Erythroblast (primary cell): Measurements from ENCODE around the gene NBEA.
"Not testable (repeated sequence)": the region's sequence is repeated elsewhere in the genome, so short reads cannot be mapped to it uniquely, and the experiment has no call there.

Experiments
- DNase-seq, 2 experiments: peaks; one replicate each; lab custom pipeline; 2025; lab: John Stamatoyannopoulos, UW
- GATA1 ChIP-seq: IDR thresholded peaks from 2 replicates; pipeline ENCODE4 v1.6.1; 2011; ENCODE audit warnings: low read depth, mild to moderate bottlenecking, control low read depth, low read length, moderate library complexity
- POLR2A ChIP-seq: IDR thresholded peaks from 2 replicates; pipeline ENCODE4 v1.6.1; 2011; ENCODE audit warnings: mild to moderate bottlenecking, low read length

NBEA gene

GRCh38 chr13:35086667-35087066 is 144.6 kb downstream of the NBEA start:
- DNase-seq, result no peak
- TF ChIP-seq GATA1 (no peak), POLR2A (no peak)

DNA sequence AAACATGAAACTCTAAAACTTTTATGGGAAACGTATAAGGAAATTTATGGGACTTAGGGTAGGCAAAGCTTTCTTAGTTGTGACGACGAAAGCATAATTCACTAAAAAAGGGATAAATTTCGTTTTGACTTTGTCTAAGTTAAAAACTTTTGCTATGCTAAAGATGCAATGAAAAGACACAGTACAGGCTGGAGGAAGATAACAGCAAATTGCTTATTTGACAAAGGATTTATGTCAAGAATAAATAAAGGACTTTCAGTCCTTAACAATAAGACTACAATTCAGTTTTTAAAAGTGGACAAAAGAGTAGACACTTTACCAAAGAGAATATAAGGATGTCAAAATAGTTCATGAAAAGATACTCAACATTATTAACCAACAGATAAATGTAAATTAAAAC is 150.2 kb downstream of the NBEA start:
- DNase-seq, result no peak
- no peak for TF ChIP-seq GATA1
- TF ChIP-seq POLR2A, result no peak

DNA sequence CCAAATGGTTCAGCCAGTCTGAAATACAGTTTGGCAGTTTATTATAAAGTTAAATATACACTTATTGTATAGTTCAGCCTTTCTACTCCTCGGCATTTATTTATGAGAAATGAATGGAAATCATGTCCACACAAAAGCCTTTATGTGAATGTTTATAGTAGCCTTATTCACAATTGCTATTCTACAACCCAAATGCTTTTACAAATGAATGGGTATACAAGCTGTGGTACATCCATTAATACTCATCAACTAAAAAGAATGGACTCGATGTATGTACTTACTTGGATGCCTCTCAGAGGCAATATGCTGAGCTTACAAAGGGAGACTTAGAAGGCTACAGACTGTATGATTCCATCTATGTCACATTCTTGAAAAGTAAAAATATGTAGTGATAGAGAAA is 150.7 kb downstream of the NBEA start:
- TF ChIP-seq POLR2A, result no peak
- TF ChIP-seq GATA1, result no peak
- DNase-seq, result no peak

DNA sequence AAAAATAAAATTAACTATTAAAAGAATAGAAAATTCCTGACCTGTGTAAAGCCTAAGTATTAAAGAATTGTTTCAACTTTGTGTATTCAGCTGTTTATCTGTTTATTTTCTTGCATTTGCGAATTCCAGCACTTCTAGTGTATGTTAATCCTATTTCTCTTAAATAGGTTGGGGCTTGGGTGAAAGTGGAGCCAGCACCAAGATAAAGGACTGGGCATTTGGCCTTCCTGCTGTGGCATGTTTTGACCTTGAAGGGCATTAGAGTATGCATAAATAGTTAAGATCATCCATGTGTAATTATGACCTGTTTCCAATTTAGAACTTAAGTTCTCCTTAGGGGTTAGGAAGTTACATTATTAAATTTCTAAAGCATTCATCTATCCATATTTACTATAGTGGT is 151.3 kb downstream of the NBEA start:
- no peak for DNase-seq
- no peak for TF ChIP-seq POLR2A
- no peak for TF ChIP-seq GATA1

- DNase-seq, result not testable (repeated sequence)
These were observed 164.7 kb downstream of the NBEA start for GRCh38 chr13:35106771-35107170.

- no peak for TF ChIP-seq POLR2A
- TF ChIP-seq GATA1, result no peak
- DNase-seq, result no peak
These were observed 165.5 kb downstream of the NBEA start for GRCh38 chr13:35107535-35107934.

DNA sequence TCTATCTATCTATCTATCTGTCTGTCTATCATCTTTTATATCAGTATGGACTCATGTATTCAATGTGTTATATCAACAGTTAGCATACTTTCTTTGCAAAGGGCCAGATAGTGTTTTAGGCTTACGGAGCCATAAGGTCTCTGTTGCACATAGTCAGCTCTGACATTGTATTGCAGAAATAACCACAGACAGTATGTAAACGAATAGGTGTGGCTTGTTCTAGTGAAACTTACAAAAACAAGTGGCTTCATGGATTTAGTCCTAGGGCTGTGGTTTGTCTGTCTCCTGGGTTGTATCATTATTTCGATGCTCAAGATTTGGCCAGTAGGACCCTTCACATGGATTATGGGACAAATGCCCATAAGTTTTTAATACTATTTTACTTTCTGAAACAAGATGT is 171.5 kb downstream of the NBEA start:
- not testable (repeated sequence) for DNase-seq

DNA sequence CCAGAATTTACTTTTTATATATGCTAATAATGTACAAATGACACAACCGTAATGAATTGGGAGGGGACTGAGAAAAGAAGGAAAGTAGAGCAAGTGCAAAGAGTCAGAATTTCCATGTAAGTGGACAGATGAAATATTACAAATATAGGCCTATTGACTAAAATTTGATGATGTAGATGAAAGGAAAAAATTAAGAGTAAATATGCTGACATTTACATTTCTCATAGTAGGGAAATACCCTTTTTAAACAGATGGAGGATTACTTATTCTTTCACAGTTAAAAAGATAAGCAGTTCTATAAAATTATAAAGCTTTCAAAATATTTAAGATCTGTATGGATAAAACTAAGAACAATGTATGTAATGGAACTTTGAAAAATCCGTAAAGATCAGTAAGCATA is 185.4 kb downstream of the NBEA start:
- TF ChIP-seq GATA1 (no peak), POLR2A (no peak)

DNA sequence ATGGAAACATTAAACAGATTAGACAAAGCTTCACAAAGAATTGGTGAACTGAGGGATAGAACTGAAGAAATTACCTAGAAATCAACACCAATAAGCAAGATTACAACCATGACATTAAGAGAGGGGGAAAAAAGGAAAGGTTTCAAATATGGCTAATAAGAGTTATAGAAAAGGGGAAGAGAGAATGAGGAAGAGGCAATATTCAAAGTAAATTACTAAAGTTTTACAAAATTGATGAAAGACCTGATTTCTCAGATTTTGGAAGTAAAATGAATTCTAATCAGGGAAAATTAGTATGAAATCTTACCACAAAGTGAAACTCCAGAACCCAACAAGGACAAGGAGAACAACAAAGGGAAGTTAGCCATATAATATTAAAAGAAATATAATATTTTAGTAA is 187.4 kb downstream of the NBEA start:
- TF ChIP-seq GATA1 (no peak), POLR2A (no peak)
- DNase-seq, result no peak

More for the DNA sequence above, 185.4 kb downstream of the NBEA start:
- no peak for DNase-seq

DNA sequence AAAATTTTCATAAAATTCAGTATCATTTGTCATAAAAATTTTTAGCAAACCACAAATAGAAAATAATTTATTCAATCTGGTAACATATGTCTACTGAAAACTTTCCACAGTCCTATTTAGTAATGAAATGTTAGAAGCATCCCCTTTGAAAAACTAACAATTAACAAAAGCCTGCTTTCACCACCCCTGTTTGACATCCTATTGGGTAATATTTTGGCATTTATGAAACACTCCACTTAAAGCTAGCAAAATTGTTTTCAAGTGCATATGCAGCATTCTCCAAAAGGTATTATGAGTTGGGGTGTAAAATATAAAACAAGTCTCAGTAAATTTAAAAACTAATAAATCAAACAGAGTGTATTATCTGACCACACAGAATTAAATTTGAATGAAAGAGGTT is 189.4 kb downstream of the NBEA start:
- DNase-seq, result no peak
- TF ChIP-seq POLR2A (no peak), GATA1 (no peak)

- no peak for DNase-seq
- TF ChIP-seq GATA1 (no peak), POLR2A (no peak)
These were observed 194.5 kb downstream of the NBEA start for GRCh38 chr13:35136585-35136984.

- no peak for TF ChIP-seq POLR2A
- no peak for TF ChIP-seq GATA1
- DNase-seq, result no peak
These were observed 197.5 kb downstream of the NBEA start for GRCh38 chr13:35139591-35139990.

- DNase-seq, result no peak
- TF ChIP-seq GATA1 (no peak), POLR2A (no peak)
These were observed 198.3 kb downstream of the NBEA start for GRCh38 chr13:35140321-35140720.

DNA sequence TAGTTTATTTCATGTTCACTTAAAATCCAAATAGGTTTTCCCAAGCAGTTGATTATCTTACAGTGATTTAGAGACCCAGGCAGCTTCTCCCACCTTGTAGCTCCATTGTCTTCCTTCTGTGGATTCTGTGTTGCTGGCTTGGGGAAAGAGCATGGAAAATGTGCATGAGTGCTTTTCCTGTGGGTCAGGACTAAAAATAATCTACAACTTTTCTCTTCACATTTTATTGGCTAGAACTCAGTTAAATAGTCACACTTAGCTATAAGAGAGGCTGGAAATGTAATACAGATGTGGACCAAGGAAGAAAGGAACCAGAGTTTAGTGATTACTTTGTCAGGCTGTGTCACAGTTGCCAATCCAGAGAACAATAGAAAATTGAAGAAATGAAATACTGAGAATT is 198.8 kb downstream of the NBEA start:
- no peak for DNase-seq
- TF ChIP-seq GATA1, result no peak
- TF ChIP-seq POLR2A, result no peak

GRCh38 chr13:35143123-35143522 is 201.1 kb downstream of the NBEA start:
- TF ChIP-seq POLR2A (no peak), GATA1 (no peak)
- no peak for DNase-seq

DNA sequence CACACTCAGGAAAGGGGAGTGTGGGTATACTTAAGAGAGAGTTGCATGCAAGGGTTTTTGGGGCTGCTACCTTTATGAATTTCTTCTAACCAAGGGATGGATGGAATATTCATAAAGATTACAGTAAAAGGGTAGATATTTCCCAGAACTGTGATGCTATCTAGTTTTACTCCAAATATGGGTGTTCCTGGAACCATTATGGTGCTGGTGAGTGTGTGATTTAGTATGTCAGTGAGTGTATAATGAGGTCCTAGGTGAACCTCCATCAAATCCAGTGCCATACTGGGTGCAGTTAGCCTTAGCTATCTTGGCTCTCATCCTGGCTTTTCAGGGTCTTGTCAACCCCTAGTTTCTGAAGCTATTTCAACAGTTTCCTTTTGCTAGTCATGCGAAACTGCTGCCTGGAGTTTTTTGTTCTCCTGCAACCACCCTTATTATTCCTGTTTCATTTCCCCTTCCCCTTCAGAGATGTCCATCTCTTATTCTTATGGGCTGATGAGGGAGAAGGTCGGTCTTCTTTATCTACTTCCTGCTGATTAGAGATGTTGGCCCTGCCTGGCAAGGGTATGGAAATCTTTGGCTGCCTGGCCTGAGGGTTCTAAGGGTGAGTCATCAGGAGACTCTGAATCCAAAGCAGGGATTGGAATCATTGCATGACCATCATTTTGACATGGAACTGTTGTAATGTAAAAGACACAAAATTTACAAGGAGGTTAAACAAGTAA is 202.3 kb downstream of the NBEA start:
- TF ChIP-seq GATA1 (no peak), POLR2A (no peak)
- no peak for DNase-seq
